ENCODE data around the gene PRKCA.
A peak's percentile ranks its signal among the peaks of the same experiment; 100 is the strongest.

Gene PRKCA

DNA sequence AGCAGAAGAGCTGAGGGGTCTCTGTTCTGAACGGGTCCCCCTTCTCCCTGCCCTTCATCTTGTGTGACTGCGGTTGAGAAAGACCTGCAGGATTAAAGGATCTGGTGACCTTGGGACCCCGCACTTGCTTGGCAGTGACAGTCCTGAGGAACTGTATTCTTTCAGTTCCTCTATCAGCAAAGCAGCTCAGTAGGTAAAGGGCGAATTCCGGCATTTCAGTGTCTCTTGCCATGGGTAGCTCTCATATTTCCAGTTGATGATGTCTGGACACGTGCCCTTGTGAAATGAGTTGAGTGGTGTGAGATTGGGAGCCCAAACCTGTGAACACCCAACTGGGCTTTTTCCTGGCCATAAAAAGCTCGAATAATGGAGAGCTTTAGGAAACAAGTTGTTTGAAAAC lies 135.7 kb downstream of the PRKCA start:
- Histone ChIP-seq H3K4me3 (replicated peaks; ENCODE audit: insufficient read depth, low read length) (no peak overlapping the region), H3K27ac (replicated peaks) (no peak overlapping the region)
- no peak for DNase-seq (ENCODE audit: low read depth in 1 of 2, low spot score in 1 of 2)

DNA sequence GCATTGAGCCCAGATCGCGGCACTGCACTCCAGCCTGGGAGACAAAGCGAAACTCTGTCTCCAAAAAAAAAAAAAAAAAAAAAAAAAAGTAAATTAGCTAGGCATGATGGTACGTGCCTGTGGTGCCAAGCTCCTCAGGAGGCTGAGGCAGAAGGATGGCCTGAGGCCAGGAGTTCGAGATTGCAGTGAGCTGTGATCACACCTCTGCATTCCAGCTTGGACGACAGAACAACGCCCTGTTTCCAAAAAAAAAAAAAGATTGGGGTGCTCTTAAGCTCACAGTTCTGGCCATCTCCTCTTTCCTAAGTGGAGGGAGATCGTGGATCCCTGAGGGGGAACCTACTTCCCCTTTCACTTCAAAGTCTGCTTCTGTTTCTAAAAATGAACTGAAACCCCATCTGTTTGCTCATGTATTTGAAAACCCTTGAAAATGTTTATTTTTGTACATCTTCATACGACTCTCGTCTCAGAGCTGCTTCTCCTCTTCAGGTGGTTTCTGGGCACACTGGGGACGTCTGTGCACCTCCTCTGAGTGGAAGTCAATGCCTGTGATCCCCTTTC lies 138.8 kb downstream of the PRKCA start:
- no peak overlapping the region for H3K27ac ChIP-seq (replicated peaks)
- peak overlapping the region; percentile 5 for H3K4me3 ChIP-seq (replicated peaks; ENCODE audit: insufficient read depth, low read length)
- no peak for DNase-seq (ENCODE audit: low read depth in 1 of 2, low spot score in 1 of 2)

More for the DNA sequence above, 135.7 kb downstream of the PRKCA start:
- TF ChIP-seq GABPA (IDR thresholded peaks at IDR 0.05; ENCODE audit: low read depth) = no peak
- TF ChIP-seq, protein P1, sequence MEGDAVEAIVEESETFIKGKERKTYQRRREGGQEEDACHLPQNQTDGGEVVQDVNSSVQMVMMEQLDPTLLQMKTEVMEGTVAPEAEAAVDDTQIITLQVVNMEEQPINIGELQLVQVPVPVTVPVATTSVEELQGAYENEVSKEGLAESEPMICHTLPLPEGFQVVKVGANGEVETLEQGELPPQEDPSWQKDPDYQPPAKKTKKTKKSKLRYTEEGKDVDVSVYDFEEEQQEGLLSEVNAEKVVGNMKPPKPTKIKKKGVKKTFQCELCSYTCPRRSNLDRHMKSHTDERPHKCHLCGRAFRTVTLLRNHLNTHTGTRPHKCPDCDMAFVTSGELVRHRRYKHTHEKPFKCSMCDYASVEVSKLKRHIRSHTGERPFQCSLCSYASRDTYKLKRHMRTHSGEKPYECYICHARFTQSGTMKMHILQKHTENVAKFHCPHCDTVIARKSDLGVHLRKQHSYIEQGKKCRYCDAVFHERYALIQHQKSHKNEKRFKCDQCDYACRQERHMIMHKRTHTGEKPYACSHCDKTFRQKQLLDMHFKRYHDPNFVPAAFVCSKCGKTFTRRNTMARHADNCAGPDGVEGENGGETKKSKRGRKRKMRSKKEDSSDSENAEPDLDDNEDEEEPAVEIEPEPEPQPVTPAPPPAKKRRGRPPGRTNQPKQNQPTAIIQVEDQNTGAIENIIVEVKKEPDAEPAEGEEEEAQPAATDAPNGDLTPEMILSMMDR (IDR thresholded peaks at IDR 0.05; ENCODE audit: insufficient read depth, low read length) = no peak
- no peak for TF ChIP-seq POLR2AphosphoS5 (IDR thresholded peaks at IDR 0.05; ENCODE audit: low read depth)
- TF ChIP-seq, protein P2, sequence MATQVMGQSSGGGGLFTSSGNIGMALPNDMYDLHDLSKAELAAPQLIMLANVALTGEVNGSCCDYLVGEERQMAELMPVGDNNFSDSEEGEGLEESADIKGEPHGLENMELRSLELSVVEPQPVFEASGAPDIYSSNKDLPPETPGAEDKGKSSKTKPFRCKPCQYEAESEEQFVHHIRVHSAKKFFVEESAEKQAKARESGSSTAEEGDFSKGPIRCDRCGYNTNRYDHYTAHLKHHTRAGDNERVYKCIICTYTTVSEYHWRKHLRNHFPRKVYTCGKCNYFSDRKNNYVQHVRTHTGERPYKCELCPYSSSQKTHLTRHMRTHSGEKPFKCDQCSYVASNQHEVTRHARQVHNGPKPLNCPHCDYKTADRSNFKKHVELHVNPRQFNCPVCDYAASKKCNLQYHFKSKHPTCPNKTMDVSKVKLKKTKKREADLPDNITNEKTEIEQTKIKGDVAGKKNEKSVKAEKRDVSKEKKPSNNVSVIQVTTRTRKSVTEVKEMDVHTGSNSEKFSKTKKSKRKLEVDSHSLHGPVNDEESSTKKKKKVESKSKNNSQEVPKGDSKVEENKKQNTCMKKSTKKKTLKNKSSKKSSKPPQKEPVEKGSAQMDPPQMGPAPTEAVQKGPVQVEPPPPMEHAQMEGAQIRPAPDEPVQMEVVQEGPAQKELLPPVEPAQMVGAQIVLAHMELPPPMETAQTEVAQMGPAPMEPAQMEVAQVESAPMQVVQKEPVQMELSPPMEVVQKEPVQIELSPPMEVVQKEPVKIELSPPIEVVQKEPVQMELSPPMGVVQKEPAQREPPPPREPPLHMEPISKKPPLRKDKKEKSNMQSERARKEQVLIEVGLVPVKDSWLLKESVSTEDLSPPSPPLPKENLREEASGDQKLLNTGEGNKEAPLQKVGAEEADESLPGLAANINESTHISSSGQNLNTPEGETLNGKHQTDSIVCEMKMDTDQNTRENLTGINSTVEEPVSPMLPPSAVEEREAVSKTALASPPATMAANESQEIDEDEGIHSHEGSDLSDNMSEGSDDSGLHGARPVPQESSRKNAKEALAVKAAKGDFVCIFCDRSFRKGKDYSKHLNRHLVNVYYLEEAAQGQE (IDR thresholded peaks at IDR 0.05; ENCODE audit: insufficient replicate concordance, low read depth) = no peak
- TF ChIP-seq SPI1 (IDR thresholded peaks at IDR 0.05; ENCODE audit: borderline replicate concordance, low read depth) = no peak
- H3K27me3 ChIP-seq (ENCODE audit: insufficient read depth, poor library complexity, severe bottlenecking) = no peaks in the 10 kb centered on the region

DNA sequence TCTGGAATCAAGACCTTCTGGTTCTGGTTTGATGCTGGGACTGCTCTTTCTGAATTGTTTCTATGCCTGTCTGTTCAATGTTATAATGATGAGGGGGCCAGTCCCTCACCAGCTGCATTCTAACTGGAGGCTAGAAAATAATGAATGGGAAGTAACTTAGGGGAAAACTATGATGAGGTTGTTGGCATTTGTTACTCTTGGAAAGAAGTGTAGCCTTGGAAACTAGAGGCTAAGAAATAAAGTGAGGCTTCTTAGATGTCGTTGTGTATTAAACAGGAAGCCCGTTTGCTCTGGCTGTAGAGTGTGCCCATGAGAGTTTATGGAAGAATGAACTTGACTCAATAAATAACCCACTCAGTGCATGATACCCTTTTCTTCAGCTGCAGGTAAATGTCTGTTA lies 140.8 kb downstream of the PRKCA start:
- DNase-seq (ENCODE audit: low read depth in 1 of 2, low spot score in 1 of 2) = no peak
- H3K27ac ChIP-seq (replicated peaks) = no peak overlapping the region
- no peak overlapping the region for H3K4me3 ChIP-seq (replicated peaks; ENCODE audit: insufficient read depth, low read length)
- H3K27me3 ChIP-seq (ENCODE audit: insufficient read depth, poor library complexity, severe bottlenecking) = no peaks in the 10 kb centered on the region
- no peak for TF ChIP-seq POLR2AphosphoS5 (IDR thresholded peaks at IDR 0.05; ENCODE audit: low read depth)
- TF ChIP-seq SPI1 (IDR thresholded peaks at IDR 0.05; ENCODE audit: borderline replicate concordance, low read depth) = no peak
- TF ChIP-seq, protein P1 (IDR thresholded peaks at IDR 0.05; ENCODE audit: insufficient read depth, low read length) = no peak
- TF ChIP-seq, protein P2 (IDR thresholded peaks at IDR 0.05; ENCODE audit: insufficient replicate concordance, low read depth) = no peak
- TF ChIP-seq GABPA (IDR thresholded peaks at IDR 0.05; ENCODE audit: low read depth) = no peak

More for the DNA sequence above, 138.8 kb downstream of the PRKCA start:
- H3K27me3 ChIP-seq (ENCODE audit: insufficient read depth, poor library complexity, severe bottlenecking) = no peaks in the 10 kb centered on the region
- TF ChIP-seq, protein P2 (IDR thresholded peaks at IDR 0.05; ENCODE audit: insufficient replicate concordance, low read depth) = no peak
- no peak for TF ChIP-seq POLR2AphosphoS5 (IDR thresholded peaks at IDR 0.05; ENCODE audit: low read depth)
- TF ChIP-seq SPI1 (IDR thresholded peaks at IDR 0.05; ENCODE audit: borderline replicate concordance, low read depth) = peak; percentile 42; the same call in 1 of the 2 replicates
- TF ChIP-seq, protein P1 (IDR thresholded peaks at IDR 0.05; ENCODE audit: insufficient read depth, low read length) = no peak

All from HL-60 (cell line).